ENCODE results near the gene DVL2.

The DVL2 gene

DNA sequence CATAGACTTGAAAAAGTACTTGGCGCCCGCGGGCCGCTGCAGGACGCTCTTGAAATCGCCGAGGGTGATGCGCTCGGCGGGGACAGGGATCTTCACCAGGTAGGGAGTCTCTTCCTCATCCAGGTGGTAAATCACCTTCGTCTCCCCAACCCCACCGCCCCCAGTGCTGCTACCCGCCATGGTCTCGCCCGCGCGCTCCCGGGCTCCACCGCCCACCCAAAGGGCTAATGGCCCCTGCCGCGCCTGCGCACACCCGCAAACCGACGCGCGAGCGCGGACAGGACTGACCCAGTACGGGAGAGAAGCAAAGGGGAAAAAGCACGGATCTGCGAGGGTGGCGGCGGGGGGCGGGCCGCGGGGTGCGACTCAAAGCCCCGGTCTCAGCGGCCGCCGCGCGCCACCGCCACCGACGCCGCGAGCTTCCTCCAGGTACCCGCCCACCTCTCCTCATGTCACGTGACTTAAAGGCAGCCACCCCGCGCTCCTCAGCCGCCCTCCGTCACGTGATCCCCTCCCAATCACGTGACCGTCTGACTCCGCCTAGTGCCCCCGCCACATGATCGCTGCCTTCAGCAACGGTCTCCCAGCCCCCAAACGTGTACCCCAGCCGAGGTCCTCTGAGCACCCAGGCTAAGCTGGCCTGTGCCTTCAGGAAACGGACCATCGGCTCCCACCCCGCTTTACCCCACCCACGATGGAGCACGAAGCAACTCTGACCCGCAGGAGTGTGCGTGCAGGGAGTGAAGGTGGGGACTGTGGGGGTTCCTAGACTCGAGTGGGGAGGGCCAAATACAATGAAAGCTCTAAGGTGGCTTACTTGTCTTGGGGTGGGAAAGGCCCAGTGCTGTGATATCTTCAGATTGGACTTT, at the start of gene DVL2:
Gene DVL2, minus strand, starts transcription at position 435 of the 869 bp plus-strand sequence. Its CDS starts 255 bp downstream, at position 180.
- peak; percentile 86 to 94 (median 88) for DNase-seq (ENCODE audit: low read depth in 4 of 4, low spot score in 1 of 4)

DNA sequence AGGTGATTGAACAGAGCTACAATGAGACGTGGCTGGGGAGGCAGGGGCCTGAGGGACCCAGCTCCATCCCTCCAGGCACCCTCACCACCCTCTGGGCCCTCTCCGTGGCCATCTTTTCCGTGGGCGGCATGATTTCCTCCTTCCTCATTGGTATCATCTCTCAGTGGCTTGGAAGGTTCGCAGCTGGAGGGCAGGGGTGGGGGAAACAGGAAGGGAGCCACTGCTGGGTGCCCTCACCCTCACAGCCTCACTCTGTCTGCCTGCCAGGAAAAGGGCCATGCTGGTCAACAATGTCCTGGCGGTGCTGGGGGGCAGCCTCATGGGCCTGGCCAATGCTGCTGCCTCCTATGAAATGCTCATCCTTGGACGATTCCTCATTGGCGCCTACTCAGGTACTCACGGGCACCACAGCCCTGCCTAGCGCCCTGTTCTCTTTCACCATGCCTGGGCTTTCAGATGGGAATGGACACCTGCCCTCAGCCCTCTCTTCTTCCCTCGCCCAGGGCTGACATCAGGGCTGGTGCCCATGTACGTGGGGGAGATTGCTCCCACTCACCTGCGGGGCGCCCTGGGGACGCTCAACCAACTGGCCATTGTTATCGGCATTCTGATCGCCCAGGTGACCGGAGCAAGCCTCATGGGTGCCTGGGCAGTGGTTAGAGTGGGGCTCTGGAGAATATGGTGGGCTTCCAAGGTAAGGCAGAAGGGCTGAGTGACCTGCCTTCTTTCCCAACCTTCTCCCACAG, 49.3 kb upstream of the DVL2 start:
- no peak for DNase-seq (ENCODE audit: low read depth in 4 of 4, low spot score in 1 of 4)

DNA sequence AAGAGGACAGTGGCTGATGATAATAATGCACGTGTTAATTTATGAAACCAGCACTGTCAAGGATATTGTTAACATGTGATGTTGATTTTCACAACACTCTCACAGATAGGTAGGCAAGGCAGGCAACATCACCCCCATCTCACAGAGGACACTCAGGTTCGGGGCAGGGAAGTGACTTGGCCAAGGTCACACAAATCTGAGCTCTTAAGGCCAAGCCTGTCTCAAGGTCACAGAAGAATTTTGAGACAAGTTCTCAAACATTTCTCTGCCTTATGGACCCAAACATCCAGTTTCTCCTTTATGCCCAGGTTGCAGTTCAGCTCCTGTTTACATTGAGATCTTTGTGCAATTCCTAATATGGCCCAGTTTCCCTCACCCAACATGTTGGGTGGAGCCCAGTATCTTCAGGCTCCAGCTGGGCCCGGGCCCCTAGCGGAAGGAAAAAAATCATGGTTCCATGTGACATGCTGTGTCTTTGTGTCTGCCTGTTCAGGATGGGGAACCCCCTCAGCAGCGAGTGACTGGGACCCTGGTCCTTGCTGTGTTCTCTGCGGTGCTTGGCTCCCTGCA, 48.5 kb upstream of the DVL2 start:
- DNase-seq (ENCODE audit: low read depth in 4 of 4, low spot score in 1 of 4), result no peak

DNA sequence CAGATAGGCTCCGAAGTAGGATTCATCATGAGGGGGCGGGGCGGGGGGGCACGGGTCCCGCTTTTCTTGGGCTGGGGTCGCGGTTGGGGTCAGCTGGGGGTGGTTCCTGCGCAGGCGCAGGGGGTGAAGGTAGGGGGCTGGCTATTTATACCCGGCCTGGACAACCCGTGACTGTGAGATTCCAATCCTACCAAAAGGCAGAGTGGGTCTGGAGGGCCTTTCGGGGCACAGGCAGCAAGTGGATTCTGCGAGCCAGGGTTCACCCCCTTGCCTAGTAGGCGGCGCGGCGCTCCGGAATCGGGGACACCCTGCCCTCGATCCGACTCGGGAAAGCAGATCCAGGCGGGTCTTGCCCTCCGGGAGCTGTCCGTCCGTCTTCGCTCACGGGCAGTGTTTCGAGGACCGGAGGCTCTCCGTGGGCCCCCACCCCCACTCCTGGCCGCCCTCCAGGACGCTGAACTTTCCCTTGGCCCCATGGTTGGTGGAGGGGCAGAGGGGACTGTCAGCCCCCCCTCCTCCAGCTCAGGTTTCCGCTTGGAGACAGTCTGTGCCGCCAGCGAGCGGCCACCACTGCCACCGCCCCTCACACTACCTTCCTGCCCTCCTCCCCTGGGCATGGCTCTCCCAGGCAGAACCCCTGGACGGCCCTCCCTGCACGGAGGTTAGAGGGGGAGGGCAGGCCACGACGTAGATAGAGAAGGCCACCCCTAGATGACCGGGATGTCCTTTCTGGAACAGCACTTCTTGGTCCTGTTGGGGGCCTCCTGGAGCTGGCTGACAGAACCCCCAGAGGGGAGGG, 47.8 kb upstream of the DVL2 start:
- DNase-seq (ENCODE audit: low read depth in 4 of 4, low spot score in 1 of 4), result no peak

DNA sequence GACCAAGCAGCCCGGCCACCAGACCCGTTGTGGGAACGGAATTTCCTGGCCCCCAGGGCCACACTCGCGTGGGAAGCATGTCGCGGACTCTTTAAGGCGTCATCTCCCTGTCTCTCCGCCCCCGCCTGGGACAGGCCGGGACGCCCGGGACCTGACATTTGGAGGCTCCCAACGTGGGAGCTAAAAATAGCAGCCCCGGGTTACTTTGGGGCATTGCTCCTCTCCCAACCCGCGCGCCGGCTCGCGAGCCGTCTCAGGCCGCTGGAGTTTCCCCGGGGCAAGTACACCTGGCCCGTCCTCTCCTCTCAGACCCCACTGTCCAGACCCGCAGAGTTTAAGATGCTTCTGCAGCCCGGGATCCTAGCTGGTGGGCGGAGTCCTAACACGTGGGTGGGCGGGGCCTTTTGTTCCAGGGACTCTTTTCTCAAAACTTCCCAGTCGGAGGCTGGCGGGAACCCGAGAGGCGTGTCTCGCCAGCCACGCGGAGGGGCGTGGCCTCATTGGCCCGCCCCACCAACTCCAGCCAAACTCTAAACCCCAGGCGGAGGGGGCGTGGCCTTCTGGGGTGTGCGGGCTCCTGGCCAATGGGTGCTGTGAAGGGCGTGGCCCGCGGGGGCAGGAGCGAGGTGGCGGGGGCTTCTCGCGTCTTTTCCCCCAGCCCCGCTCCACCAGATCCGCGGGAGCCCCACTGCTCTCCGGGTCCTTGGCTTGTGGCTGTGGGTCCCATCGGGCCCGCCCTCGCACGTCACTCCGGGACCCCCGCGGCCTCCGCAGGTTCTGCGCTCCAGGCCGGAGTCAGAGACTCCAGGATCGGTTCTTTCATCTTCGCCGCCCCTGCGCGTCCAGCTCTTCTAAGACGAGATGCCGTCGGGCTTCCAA, 47.0 kb upstream of the DVL2 start, which contains the start of gene SLC2A4:
Gene SLC2A4, plus strand, starts transcription at position 645 of the 879 bp plus-strand sequence. Its CDS starts 217 bp downstream, at position 862.
- DNase-seq (ENCODE audit: low read depth in 4 of 4, low spot score in 1 of 4), result peak; percentile 69 to 95 (median 87)

DNA sequence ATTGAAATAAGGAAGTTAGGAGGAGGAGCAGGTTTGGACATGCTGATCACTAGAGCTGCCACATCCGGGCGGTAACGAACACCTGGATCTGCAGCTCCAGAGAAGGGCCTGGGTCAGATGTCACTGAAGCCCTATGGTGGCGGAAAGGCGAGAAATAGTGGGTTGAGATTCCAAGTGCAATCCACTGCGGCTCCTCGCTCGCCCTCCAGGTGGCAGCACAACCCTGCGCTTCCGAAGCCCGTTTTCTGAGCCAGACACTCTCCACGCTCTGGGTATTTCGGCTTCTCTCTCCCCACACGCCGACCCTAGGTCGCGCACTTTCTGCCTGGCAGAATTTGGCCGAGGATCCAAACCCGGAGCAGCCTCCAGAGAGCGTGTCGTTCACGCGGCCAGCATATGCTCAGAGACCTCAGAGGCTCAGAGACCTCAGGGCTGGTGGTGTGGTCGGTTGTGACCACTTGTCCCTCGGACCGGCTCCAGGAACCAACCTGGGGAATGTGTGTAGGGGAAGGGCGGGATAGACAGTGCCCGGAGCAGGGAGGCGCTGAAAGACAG, 46.3 kb upstream of the DVL2 start:
- DNase-seq (ENCODE audit: low read depth in 4 of 4, low spot score in 1 of 4), result peak; percentile 74 to 79 (median 76)

DNA sequence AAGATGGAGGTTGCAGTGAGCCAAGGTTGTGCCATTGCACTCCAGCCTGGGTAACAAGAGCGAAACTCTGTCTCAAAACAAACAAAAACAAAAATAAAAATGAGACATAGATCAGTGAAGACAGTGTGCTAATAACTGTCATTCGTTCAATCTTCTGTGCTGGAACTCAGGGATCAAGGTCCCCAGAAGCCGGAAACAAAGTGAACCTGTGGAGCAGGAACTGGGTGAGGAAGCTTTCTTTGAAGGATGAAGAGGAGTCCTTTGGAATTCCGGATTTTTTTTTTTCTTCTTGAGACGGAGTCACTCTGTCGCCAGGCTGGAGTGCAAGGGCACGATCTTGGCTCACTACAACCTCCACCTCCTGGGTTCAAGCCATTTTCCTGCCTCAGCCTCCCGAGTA, 45.1 kb upstream of the DVL2 start:
- DNase-seq (ENCODE audit: low read depth in 4 of 4, low spot score in 1 of 4), result no peak

DNA sequence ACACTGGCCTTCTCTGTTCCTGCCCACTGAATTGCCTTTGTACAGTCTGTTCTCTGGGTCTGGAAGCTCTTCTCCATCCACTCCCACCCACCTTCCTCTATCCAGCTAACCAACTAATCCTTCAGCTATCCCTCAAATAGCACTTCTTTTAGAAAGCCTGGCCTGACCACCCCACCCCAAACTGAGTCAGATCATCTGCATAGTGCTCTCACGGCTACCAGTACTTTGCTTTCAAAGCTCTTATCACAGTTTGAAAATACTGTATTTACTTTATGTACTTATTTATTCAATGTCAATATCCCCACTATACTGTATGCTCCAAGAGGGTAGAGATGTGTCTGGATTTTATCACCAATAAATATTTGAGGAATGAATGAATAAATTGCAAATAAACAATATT, 32.5 kb upstream of the DVL2 start:
- no peak for DNase-seq (ENCODE audit: low read depth in 4 of 4, low spot score in 1 of 4)

DNA sequence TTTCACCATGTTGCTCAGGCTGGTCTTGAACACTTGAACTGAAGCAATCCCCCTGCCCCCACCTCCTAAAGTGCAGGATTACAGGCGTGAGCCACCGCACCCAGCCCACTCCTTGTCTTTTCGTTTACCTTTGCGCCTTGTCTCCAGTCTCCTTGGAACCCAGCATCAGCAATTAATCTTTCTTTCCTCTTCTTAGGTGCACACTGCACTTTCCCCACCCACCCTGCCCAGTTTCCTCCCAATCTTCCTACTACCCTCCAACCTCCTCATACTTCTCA, 29.4 kb upstream of the DVL2 start:
- DNase-seq (ENCODE audit: low read depth in 4 of 4, low spot score in 1 of 4), result no peak

DNA sequence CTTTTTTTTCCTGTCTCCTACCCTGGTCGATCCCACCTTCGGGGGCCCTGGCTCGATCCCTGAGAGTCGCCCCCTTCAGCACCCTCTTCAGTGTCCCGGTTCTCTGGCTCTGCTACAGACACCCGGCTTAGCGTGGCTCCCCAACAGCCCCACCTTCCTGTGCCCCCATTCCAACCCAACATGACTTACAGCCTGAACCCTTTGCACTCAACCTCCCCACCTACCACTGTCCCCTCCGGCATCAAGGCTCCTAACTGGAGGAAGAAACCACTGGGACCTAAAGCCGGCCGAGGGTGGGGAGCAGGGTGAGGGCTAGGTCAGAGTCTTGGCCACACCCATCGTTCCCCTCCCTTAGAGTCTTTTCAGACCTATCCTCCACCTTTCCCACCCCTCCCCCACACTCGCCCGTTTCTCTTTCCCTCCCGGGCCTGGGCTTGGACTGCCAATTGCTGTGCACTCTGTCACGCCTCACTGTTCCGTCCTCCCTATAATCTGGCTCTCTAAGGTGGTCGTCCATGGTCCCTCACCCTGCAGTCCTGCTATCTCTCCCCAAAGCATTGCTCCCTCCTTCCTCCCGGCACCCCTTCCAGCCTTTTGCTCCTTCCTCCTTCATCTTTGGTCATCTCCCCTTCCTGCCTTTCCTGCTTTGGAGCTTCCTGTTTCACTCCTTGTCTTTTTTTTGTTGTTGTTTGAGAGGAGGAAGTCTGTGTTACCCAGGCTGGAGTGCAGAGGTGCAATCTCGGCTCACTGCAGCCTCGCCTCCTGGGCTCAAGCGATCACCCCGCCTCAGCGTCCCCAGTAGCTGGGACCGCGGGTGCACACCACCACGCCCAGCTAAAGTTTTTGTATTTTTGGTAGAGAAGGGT, 28.9 kb upstream of the DVL2 start:
- no peak for DNase-seq (ENCODE audit: low read depth in 4 of 4, low spot score in 1 of 4)

DNA sequence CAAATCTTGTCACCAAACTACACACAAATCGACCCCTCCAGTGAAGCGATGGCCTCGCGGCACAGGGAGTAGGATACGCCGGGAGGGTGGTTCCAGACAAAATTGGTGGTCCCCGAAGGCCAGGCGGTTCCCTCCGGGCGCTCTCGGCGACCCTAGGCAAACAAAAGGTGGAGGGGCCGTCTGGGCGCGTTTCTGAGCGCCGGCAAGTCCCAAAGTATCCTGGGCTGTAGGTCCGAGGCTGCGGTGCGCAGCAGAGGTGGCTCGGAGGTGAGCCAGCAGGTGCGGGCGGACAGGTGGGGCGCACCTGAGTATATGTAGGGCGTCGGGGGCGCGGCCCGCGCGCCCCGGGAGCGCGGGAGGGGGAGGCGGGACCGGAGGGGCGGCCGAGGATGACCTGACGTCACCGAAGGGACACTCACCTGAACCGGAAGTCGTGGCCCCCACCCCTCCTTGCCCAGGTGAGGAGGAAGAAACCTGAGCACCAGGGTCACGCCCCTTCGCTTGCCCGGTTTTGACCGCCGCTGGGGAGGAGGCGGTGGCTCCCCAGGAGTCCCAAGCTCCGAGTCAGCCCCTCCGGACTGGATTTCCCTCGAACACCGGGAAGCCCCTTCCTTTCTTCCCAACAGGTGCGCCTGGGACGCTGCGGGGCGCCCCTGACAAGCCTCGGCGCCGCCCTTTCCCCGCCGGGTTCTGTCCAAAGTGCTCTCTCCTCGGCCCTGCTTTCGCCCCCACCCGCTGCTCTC, 28.0 kb upstream of the DVL2 start, which contains the start of gene CLDN7:
Gene CLDN7, minus strand, starts transcription at position 287 of the 743 bp plus-strand sequence. CDS start 435 bp downstream, outside the sequence.
- DNase-seq (ENCODE audit: low read depth in 4 of 4, low spot score in 1 of 4), result no peak

DNA sequence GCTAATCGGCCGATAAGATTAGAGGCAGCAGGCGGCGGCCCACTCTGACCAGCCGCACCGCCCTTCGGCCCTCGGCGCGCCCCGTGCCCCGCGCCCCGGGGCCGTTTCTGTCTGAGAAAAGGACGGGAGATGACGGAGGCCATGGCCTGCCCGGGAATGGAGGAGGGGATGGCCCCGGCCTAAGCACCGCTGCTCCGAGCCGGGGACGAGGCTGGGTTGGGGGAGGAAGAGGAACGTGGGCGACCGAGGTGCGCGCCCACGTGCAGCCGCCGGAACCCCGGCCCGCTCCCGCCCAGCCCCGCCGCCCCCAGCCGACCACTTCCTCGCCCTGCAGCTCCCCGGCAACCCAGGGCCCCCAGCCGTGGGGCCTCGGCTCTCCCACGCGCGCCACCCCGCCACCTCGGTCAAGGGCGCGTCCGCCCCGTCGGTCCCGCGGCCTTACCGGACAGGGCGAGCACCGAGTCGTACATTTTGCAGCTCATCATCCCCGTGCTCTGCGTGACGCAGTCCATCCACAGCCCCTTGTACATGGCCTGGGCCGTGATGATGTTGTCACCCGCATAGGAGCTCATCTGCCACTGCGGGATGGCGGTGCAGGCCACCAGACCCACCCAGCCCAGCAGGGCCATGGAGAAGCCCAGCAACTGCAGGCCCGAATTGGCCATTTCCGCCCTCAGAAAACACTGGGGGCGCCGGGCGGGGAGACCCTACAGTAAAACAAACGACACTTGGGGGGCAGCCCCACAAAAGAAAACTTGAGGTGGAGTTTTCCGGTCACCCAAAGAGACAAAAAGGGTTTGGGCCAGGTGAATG, 27.3 kb upstream of the DVL2 start:
- no peak for DNase-seq (ENCODE audit: low read depth in 4 of 4, low spot score in 1 of 4)

DNA sequence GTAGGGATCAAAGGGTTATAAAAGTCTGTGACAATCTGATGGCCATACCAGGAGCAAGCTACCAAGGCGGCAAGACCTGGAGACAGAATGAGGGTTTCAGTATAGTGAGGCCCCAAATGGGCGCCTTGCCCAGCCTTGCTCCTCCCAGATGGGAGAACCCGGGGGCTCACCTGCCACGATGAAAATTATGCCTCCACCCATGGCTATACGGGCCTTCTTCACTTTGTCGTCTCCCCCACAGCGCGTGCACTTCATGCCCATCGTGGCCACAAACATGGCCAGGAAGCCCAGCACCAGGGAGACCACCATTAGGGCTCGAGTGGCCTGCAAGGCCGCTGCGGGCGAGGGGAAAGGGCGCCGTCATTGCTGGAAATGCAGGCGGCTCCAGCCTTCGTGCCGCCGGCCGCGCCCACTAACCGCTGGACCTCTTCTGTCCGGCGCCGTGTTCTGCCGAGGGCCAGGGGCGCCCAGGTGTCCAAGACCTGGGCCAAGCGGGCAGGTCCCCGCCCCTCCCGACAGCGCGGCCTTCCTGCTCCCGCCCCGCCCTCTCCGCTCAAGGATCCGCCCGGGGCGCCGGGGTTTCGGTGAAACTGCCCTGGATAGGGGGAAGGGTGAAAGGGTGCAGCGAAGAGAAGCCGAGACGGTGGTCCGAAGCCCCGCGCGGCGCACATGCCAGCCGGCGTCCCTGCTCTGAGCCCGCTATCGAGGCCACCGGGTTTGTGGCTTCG, 26.5 kb upstream of the DVL2 start:
- DNase-seq (ENCODE audit: low read depth in 4 of 4, low spot score in 1 of 4), result no peak

DNA sequence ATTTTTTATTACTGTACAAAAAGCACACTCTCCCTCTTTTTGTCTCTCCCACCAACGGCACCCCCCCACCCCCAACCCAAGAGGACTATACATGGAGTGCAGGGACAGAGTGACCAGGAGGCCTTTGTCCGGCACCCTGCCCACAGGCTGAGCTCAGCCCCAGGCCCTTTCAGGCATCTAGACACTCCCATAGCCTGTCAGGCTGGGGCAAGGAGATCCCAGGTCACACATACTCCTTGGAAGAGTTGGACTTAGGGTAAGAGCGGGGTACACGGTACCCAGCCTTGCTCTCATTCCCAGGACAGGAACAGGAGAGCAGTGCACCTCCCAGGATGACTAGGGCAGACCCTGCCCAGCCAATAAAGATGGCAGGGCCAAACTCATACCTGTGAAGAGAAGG, 25.8 kb upstream of the DVL2 start:
- DNase-seq (ENCODE audit: low read depth in 4 of 4, low spot score in 1 of 4), result no peak

DNA sequence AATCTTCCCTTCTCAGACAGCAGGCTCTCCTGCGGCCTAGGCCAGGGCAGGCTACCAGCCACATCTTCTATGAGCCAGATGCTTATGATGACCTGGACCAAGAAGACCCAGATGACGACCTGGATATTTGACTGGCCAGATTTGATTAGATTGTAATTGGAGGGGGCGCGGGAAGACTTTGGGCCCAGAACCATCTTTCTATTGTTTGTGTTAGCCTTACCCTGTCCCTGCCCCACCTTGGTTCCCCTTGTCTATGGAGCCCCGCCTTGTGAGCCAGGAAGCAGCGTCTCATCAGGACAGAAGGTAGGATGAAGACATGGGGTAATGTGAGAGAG, 25.2 kb upstream of the DVL2 start:
- DNase-seq (ENCODE audit: low read depth in 4 of 4, low spot score in 1 of 4), result no peak

DNA sequence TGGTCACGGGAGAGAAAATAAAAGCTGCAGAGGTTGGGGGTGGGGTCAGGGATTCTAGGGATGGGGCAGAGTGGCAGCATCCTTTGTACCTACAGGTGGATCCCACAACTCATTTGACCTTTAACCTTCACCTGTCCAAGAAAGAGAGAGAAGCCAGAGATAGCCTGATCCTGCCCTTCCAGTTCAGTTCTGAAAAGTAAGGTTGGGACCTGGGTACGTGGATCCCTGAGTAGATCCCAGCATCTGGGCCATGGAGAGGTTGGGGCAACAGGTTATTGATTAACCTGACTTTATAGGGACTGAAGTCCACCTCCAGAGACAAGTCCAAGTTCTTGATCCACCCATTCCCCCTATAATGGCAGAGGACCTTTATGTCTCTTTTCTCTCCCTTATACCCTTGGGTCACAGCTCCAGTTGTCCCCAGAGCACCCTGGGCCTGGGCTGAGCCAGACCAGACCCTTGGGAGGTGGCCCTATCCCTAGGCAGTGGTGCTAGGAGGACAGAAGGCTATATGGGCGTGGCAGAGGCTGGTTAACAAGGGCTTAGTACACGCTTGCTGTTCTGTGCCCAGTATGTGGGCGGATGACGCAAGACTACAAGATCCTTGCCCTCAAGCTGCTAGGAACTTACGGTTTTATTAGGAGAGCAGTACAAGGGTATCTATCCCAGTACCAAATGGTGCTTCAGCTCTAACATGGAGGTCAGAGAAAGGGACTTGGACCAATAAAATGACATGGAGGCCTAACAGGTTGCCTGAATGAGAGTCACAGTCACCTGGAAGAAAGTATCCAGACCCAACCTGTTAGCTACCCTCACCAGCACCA, 24.6 kb upstream of the DVL2 start:
- DNase-seq (ENCODE audit: low read depth in 4 of 4, low spot score in 1 of 4), result no peak

Data from stimulated activated CD4-positive, alpha-beta T cell treated with anti-CD3 and anti-CD28 coated beads, Interleukin-1b, Interleukin-23, amount 100 ng/mL, for 24 hours (primary cell).